ENCODE data around the gene BLOC1S1.

The BLOC1S1 gene

GRCh38 chr12:55715833-55716581, at the start of gene BLOC1S1:
Gene BLOC1S1 (plus strand): TSS chr12:55716046. CDS start chr12:55716052, 6 bp downstream.
- FAIRE-seq = no peak

DNA sequence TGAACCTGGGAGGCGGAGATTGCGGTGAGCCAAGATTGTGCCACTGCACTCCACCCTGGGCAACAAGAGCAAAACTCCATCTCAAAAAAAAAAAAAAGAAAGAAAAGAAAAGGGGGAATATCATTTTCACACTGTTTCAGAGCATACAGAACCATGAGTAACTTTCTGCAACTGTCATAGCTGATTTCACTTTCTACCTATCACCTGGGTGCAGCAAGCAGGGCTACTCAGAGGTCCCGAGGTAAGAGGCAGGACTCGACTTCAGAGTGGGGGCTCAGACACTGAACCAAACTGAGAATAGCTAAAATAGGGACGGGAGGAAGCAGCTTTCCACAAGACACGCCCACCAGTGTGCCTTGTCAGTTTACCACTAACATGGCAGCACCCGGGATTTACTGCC, 49.3 kb upstream of the BLOC1S1 start:
- no peak for FAIRE-seq

DNA sequence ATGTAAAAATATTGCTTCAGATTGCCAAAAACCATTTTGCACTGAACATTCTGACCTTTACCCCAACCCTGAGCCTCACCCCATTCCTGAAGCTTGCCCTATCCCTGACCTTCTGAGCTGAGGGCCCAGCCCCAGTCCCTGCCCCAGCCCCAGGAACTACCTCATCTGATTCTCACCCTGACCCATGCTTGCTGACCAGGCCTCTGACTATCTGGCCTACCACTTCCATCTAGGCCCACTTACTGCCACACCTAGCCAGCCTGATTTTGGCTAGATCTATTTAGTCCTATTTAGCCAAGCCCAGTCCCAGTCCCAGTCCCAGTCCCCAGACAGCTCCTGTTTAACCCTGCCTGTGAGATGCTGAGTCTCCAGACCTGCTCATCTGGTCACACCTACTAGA, 45.6 kb upstream of the BLOC1S1 start:
- FAIRE-seq = no peak

GRCh38 chr12:55671746-55672145, 44.1 kb upstream of the BLOC1S1 start:
- FAIRE-seq = no peak

DNA sequence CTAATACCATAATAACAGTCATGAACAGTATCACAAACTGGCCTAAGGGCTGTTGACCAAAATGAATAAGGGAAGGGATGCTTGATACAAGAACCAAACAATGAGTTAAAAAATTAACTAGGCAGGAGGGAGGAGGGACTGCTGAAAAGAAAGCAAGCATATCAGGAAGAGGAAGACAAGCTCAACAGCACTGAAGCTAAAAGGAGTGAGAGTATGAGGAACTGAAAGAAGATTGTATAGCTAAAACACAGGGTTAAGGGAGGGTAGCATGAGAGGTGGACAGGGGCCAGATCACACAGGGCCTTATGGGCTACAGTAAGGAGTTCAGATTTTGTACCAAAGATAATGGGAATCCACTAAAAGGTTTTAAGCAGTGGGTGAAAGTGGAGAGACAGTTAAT, 42.2 kb upstream of the BLOC1S1 start:
- FAIRE-seq = no peak

DNA sequence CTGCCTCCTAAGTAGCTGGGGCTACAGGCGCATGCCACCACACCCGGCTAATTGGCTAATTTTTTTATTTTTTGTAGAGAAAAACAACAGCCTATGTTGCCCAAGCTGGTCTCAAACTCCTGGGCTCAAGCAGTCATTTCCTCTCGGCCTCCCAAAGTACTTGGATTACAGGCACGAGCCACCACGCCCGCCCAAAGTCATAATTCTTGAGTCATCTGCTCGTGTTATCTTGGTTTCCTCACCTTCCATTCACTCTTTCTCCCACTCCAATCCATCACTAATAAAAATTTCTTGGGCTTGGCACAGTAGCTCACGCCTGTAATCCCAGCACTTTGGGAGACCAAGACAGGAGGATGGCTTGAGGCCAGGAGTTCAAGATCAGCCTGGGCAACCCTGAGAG, 40.2 kb upstream of the BLOC1S1 start:
- FAIRE-seq = no peak

- no peak for FAIRE-seq
Measured at GRCh38 chr12:55676707-55677106, 39.1 kb upstream of the BLOC1S1 start.

DNA sequence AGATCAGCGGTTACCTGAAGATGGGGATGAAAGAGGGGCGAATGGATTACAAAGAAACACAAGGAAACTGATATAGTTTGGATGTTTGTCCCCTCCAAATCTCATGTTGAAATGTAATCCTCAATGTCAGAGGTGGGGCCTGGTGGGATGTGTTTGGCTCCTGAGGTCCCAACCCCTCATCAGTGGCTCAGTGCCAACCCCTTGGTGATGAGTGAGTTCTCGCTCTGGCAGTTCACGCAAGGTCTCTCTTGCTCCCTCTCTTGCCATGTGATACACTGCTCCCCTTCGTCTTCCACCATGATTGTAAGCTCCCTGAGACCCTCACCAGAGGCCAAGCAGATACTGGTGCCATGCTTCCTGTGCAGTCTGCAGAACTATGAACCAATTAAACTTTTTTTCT, 36.2 kb upstream of the BLOC1S1 start:
- FAIRE-seq = no peak

GRCh38 chr12:55681142-55682077, 34.4 kb upstream of the BLOC1S1 start:
- FAIRE-seq = no peak

DNA sequence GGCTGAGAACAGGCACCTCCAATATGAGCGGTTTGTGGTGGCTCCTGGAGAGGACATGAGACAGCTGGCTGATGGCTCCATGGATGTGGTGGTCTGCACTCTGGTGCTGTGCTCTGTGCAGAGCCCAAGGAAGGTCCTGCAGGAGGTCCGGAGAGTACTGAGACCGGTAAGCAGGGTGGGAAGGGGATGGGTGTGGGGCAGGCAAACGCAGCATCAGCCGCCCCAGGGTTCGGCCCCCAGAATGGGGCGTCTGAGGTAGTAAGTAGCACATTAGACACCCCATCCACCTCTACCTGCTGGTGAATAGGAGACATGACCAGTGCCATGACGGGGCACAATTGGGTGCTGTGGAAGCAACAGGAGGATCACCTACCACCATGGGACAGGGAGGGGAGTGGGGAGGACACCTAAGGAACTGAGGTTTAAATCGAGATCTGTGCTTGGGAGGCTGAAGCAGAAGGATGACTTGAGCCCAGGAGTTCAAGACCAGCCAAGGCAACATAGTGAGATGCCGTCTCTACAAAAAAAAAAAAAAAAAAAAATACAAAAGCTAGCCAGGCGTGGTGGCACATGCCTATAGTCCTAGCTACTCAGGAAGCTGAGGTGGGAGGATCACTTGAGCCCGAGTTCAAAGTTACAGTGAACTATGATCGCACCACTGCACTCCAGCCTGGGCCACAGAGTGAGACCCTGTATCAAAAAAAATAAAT, 33.6 kb upstream of the BLOC1S1 start:
- no peak for FAIRE-seq

DNA sequence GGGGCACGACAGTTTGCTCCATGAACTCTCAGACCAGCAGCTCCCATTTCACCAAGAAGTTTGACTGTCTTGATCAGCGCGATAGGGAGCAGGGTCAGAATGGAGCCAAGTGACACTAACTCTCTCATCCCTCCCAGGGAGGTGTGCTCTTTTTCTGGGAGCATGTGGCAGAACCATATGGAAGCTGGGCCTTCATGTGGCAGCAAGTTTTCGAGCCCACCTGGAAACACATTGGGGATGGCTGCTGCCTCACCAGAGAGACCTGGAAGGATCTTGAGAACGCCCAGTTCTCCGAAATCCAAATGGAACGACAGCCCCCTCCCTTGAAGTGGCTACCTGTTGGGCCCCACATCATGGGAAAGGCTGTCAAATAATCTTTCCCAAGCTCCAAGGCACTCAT, 32.2 kb upstream of the BLOC1S1 start:
- FAIRE-seq = no peak

DNA sequence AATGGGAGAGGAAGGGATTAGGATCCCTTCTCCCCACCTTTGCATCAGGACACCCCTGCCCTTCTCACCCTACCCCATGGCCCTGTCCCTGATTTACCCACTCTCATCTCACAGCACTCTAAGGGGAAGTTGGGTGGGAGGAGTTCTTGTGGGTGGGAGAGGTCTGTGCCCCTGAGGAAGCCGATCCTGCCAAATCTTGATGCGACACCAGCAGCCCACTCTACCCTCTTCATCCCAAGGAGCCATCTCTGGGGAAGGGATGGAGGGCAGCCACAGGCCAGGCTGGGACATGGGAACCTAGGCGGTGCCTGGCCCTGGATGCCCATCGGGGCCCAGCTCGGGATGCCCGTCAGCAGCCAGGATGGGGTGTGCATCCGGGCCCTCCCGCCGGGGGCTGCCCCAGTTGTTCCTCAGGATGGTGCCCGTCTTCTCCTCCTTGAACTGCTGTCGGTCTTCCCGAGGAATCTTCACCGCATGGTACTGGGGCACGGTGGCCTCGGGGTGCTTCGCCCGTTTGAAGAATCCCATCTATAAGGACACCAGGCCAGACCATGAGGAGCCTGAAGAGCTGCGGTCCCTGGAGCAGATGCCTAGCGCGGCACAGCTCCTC, 31.0 kb upstream of the BLOC1S1 start:
- no peak for FAIRE-seq

- no peak for FAIRE-seq
Measured at GRCh38 chr12:55685671-55686070, 30.2 kb upstream of the BLOC1S1 start.

DNA sequence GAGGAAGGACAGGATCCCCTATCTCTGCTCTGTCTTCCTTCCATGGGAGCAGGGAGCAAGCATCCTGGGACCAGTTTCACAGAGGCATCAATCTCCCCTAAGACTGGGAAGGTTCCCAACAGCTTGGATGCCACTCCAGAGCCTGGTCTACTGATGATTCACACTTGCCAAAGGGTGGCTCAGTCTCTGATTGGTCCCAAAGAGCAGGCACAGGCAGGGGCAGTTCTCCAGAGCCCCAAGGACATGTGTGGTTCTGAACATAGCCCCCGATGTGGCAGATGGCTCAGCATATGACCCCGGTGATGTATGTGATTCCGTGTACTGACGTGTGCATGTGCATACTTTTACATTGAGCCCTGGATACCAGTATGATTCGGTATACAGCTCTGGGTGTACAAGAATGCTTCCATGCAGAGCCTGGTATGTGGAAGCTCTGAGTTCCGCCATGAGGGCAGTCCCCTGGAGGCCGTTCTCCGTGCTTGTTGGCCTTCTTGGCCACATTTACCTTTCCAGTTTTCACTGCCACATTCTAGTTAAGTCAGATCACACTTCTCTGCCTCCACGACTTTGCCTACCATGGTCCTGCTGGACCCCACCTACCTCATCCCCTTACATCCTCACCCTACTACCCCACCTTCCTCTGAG, 29.4 kb upstream of the BLOC1S1 start:
- FAIRE-seq = no peak

DNA sequence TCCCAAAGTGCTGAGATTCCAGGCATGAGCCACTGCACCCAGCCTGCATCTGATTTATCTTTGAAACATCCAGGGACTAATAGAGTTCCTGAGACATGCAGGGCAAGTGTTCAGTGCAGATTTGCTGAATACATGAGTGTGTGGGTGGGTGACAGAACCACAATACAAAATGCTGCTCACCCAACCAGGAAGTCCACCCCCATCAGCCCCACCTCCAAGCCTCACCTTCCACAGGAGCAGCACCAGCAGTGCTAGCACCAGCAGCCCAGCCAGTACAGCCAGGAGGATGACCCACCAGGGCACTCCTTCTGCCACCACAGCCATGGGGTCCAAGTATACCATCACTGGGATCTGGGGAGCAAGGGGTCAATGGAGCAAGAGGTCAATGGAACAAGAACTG, 28.1 kb upstream of the BLOC1S1 start:
- no peak for FAIRE-seq

- no peak for FAIRE-seq
Measured at GRCh38 chr12:55688716-55689655, 26.9 kb upstream of the BLOC1S1 start.

DNA sequence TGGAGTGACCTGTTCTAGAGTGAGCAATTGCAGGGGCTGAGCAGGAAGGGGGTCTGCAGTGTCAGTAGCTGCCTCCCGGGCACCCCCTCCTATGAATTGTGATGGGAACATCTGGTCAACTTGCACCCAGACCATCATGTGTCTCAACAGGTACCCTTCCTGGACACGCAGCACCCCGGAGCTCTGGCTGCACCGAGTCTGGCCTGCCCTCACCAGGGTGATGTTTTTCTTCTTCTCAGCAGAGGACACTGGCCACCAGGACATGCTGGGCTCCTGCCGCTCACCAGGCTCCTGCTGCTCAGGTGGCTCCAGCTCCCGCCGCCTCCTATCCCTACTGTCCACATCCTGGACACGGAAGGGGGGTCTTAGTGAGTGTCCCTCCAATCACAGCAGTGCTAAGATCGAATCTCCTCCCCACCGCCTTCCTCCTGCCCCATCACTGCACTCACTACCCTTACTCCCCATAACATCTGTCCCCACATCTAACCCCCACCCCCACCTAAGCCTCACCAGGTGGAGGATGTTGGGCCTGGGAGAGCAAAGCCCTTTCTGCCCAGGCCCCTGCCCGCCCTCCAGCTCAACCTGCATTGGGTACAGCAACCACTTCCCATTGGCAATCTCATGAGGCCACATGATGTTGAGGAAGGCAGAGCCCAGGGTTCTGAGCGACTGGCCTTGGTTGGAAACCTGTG, 23.1 kb upstream of the BLOC1S1 start:
- FAIRE-seq = no peak

DNA sequence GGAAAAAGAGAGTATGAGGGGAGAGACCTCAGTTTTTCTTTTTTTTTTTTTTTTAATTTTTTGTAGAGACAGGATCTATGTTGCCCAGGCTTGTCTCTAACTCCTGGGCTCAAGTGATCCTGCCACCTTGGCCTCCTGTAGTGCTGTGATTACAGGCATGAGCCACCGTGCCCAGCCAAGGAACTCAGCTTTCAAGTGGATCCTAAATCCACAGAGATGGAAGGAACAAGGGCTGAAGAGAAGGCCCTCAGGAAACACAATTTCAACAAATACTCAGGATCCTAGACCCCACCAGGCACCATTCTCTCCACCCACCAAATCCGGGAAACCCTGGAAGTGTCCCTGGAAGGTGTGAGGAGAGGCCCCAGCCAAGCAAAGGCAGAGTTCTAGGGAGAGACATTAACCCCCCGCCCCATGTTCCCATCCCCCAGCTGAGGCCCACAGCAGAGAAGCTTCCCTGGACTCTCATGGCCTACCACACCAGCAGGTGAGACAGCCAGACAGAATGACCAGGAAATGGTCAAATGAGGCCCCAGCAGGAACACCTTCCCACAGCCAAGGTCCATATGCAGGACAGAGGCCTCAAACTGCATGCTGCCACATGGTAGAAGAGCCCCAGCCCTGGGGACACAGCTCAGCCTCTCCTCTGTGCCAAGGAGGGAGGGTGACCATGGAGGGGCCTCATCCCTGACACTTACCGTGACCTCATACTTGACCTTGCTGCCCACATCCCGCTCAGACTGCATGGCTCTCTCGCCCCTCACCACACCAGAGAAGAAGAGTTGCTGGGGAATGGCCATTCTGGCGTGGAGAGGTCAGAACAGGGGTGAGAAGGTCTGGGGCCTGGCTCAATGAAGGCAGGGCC, 22.3 kb upstream of the BLOC1S1 start:
- no peak for FAIRE-seq

- FAIRE-seq = no peak
Measured at GRCh38 chr12:55694188-55694515, 21.7 kb upstream of the BLOC1S1 start.

- no peak for FAIRE-seq
Measured at GRCh38 chr12:55694651-55695050, 21.2 kb upstream of the BLOC1S1 start.
